ENCODE results near the gene DCDC2B.
A peak's percentile ranks its signal among the peaks of the same experiment; 100 is the strongest.

Gene DCDC2B

DNA sequence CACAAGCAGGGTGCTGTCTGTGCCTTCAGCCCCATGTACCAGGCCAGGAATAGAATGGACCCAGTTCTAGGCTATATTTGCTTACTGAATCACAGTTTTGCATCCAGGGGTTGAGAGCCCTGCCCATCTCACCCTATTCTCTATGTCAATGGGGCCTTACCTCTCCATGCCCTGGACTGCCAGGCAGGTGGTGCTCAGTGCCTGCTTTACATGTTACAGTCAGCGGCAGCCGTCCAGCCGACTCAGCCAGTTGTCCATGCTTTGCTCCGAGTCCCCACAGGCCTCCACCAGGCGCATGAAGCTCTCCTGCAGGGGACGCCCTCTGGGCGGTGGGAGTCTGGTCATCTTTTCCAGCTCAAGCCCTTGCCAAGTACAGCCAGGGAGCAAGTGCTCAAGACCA, 25.9 kb downstream of the DCDC2B start:
- TF ChIP-seq, protein P1, sequence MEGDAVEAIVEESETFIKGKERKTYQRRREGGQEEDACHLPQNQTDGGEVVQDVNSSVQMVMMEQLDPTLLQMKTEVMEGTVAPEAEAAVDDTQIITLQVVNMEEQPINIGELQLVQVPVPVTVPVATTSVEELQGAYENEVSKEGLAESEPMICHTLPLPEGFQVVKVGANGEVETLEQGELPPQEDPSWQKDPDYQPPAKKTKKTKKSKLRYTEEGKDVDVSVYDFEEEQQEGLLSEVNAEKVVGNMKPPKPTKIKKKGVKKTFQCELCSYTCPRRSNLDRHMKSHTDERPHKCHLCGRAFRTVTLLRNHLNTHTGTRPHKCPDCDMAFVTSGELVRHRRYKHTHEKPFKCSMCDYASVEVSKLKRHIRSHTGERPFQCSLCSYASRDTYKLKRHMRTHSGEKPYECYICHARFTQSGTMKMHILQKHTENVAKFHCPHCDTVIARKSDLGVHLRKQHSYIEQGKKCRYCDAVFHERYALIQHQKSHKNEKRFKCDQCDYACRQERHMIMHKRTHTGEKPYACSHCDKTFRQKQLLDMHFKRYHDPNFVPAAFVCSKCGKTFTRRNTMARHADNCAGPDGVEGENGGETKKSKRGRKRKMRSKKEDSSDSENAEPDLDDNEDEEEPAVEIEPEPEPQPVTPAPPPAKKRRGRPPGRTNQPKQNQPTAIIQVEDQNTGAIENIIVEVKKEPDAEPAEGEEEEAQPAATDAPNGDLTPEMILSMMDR (IDR thresholded peaks at IDR 0.05; ENCODE audit: low read depth, low read length, missing control alignments), result no peak
- in situ Hi-C loops (cut with HindIII; ENCODE audit: low pct_ligation_motif_present, low sequenced_read_pairs), result no loop called here

DNA sequence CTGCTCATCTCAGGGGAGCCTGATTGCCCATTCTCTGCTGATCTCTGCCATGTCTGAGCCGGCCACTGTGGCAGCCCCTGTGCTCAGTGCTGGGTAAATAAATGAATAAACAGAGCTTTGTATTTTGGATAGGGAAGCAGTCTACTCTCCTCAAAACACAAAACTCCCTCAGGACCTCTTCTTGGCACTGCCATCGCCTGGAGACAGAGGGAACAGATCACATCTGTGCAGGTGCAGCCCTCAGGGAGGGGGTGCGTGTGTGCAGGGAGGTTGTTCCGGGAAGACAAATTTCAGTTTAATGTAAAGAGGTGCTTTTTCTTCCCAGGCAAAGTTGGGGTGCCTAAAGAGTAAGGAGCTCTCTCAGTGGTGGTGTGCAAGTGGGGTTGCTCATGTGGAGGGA, 30.4 kb downstream of the DCDC2B start:
- Histone ChIP-seq H3K27ac (no peak overlapping the region), H3K27me3 (replicated peaks) (no peaks in the 10 kb centered on the region), H3K4me3 (ENCODE audit: low read depth, low read length) (no peak overlapping the region), H3K36me3 (replicated peaks) (no peaks in the 10 kb centered on the region)
- TF ChIP-seq, protein P1 (IDR thresholded peaks at IDR 0.05; ENCODE audit: low read depth, low read length, missing control alignments), result no peak
- in situ Hi-C loops (cut with HindIII; ENCODE audit: low pct_ligation_motif_present, low sequenced_read_pairs), result no loop called here
- DNase-seq, result no peak

More for the DNA sequence above, 25.9 kb downstream of the DCDC2B start:
- Histone ChIP-seq H3K27ac (no peak overlapping the region), H3K4me3 (ENCODE audit: low read depth, low read length) (no peak overlapping the region), H3K27me3 (replicated peaks) (no peaks in the 10 kb centered on the region), H3K36me3 (replicated peaks) (peaks cover 21% of the 10 kb centered on the region)
- no peak for DNase-seq

DNA sequence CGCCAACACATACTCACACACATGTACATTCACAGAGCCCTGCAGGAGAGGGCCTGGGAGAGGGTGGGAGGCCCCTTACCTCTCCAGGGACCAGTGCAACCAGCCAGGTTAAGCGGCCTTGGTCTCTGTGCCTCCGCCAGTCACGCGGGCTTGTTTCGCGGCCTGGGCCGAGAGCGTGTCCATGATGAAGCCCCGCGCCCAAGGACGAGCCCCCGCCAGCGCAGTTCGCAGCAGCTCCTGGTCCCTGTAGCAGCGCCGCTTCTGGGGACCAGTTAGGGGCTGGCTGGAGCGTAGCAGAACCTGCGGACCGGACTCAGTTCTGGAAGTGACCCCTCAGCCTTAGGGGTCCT, 30.9 kb downstream of the DCDC2B start:
- Histone ChIP-seq H3K27me3 (replicated peaks) (no peaks in the 10 kb centered on the region), H3K27ac (no peak overlapping the region), H3K4me3 (ENCODE audit: low read depth, low read length) (peak overlapping the region; percentile 65), H3K36me3 (replicated peaks) (no peaks in the 10 kb centered on the region)
- in situ Hi-C loops (cut with HindIII; ENCODE audit: low pct_ligation_motif_present, low sequenced_read_pairs), result no loop called here
- TF ChIP-seq, protein P1 (IDR thresholded peaks at IDR 0.05; ENCODE audit: low read depth, low read length, missing control alignments), result no peak
- DNase-seq, result no peak

DNA sequence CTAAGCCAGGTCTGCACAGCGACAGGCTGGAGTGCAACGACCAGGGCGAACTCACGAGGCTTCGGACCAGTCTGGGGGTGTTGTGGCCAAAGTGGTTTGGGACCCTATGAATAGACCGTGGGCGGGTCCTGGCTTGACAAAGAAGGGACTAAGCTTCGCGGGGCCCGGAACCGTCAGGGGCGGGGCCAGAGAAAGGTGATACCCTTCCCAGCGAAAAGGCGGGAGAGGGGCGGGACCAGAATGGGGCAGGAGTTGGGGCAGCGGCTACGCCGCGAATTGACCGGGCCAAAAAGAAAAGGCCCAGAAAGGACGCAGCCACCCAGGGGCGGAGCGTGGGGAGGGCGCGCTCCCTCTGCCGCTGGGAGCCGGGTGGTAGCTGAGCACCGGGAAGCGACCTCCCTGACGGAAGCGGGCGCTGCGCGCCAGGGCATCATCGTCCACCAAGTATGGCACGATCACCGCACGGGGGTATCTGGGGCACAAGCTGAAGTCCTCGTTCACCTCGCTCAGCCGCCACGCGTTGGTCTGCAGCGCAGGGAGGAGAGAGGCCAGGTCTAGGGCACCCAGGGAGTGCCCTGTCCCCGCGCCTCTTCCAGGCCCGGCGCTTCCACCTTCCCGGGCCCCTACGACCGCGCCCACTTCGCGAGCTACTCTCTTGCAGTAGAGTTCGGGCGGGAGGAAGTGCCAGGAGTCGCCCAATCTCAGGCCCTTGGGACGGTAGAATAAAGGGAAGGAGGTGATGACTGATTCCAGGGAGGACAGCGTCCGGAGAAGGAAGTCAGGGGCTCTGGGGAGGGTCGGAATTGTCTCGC, 31.5 kb downstream of the DCDC2B start:
- in situ Hi-C loops (cut with HindIII; ENCODE audit: low pct_ligation_motif_present, low sequenced_read_pairs), result no loop called here
- H3K27ac ChIP-seq, result no peak overlapping the region
- H3K36me3 ChIP-seq (replicated peaks), result no peaks in the 10 kb centered on the region
- peak overlapping the region; percentile 65 for H3K4me3 ChIP-seq (ENCODE audit: low read depth, low read length)
- no peak for DNase-seq
- TF ChIP-seq, protein P1 (IDR thresholded peaks at IDR 0.05; ENCODE audit: low read depth, low read length, missing control alignments), result peak; percentile 40
- H3K27me3 ChIP-seq (replicated peaks), result no peaks in the 10 kb centered on the region

DNA sequence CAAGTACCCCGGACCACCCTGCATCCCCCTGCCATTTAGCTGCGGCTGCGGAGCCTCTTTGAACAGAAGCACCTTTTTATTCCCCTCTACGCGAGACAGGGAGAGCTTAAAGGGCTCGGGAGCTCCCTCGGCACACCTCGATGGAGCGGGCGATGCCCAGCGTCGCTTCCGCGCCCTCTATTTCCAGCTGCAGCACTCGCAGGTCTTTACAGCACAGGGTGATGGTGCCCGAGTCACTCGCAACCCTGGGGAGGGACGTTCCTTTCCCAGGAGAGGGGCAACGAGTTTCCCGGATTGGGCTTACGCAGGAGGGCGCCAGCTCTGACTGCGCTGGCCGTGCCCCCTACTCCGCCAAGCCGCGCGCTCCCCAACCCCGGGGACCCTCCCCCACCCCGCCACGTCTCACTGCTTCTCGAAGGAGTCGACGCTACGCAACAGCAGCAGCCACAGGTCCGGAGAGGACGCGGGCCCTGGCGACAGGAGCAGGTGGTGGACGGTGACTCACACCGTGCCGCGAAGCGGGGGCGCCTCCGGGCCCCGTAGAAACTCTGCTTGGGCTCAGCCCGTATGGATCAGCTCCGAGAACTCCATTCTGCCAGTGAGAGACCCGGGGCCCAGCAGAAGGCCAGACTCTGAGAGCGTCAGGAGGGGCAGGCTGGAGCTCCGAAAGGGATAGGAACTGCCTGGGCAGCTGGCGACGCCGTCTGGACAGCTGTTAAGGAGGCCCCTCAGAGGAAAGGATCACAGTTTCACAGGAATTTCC, 32.3 kb downstream of the DCDC2B start:
- H3K36me3 ChIP-seq (replicated peaks), result no peaks in the 10 kb centered on the region
- peak overlapping the region; percentile 65 for H3K4me3 ChIP-seq (ENCODE audit: low read depth, low read length)
- TF ChIP-seq, protein P1 (IDR thresholded peaks at IDR 0.05; ENCODE audit: low read depth, low read length, missing control alignments), result peak; percentile 12
- no peak overlapping the region for H3K27ac ChIP-seq
- in situ Hi-C loops (cut with HindIII; ENCODE audit: low pct_ligation_motif_present, low sequenced_read_pairs), result no loop called here
- no peaks in the 10 kb centered on the region for H3K27me3 ChIP-seq (replicated peaks)
- DNase-seq, result peak; percentile 16
